ENCODE results near the gene RNF215.

Gene RNF215

DNA sequence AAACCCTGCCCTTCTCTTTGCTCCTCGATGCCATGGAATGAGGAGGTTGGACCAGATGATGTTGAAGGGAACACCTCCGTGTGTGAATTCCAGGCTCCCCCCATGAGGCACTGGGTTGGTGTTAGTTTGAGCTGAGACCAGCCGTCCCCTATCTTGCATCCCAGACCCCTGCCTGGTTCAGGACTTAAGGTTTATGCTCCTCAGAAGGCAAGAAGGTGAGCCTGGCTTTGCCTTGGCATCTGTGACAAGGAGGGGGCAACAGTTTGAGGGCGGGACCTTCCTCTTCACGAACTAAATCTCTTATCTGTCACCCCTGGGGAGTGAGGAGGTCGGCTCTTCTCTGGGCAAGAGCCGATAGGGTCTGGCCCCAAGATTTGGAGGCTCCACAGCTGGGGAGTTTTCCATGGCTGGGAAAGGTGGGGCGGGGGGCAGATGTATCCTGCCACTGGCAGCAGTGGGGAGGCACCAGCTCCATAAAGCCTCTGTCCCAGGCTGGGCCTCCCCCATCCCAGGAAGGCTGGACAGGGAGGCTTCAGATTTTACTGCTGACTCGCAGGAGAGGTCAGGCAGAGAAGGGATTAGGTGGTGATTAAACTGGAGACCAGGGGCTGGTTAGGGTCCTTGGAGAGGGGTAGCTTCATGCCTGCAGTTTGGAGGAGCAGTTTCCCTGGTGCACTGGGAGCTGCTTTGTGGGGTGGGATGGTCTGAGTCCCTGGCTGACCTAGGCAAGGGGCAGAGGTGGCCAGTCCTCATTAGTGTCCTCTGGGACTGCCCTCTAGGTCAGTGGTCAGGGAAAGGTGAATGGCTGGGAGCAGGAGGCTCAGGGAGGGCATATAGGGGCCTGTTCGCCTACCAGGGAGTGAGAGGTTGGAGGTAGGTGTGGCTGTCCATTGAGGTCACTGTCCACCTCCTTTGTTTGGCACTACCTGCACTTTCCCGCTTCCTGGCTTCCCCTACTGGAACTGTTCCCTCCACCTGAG is 10.7 kb upstream of the RNF215 start:
- no peak for DNase-seq (ENCODE audit: low spot score)
- FAIRE-seq = no peak

DNA sequence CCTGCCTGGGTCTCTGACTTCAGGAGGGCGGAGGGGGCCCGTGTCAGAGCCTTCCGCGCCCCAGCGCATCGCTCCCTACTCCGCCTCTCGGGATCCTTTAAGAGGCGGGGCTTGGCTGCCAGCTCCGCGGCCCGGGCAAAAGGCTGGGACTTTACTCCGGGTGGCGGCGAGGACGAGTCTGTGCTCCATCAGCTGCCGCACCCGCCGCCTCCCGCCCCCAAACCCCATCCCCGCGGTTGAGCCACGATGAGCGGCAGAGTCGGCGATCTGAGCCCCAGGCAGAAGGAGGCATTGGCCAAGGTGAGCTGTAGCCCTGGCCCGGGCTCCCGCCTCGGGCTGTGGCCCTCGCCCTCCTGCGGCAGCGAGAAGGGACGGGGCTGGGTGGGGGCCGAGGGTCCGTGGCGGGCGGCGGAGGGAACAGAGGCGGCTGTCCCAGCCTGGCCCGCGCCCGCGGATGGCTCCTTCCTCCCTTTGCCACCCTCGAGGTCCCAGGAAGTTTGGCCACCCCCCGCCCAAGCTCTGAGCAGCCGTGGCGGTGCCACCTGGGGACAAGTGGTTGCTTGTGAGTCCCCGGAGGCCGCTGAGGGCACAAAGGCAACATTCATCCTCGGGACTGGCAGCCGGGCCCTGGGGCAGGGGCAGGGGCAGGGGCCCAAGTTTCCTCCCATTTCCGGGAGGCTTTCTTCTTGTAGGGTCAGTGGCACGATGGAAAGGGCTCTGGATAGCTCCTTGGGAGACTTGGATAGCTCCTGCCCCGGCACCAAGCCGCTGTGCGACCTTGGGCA is 9.9 kb upstream of the RNF215 start, which contains the start of gene SEC14L2:
SEC14L2 (plus strand) TSS at position 148 of the 785 bp plus-strand sequence; CDS start at position 247, 99 bp downstream.
- FAIRE-seq = no peak

GRCh38 chr22:30393885-30394284 is 6.7 kb upstream of the RNF215 start:
- no peak for FAIRE-seq

More for the DNA sequence above, 9.9 kb upstream of the RNF215 start, which contains the start of gene SEC14L2:
- DNase-seq (ENCODE audit: low spot score) = peak; percentile 36

GRCh38 chr22:30393322-30393680 is 6.1 kb upstream of the RNF215 start:
- FAIRE-seq = no peak
- no peak for DNase-seq (ENCODE audit: low spot score)

More at GRCh38 chr22:30393885-30394284, 6.7 kb upstream of the RNF215 start:
- no peak for DNase-seq (ENCODE audit: low spot score)

DNA sequence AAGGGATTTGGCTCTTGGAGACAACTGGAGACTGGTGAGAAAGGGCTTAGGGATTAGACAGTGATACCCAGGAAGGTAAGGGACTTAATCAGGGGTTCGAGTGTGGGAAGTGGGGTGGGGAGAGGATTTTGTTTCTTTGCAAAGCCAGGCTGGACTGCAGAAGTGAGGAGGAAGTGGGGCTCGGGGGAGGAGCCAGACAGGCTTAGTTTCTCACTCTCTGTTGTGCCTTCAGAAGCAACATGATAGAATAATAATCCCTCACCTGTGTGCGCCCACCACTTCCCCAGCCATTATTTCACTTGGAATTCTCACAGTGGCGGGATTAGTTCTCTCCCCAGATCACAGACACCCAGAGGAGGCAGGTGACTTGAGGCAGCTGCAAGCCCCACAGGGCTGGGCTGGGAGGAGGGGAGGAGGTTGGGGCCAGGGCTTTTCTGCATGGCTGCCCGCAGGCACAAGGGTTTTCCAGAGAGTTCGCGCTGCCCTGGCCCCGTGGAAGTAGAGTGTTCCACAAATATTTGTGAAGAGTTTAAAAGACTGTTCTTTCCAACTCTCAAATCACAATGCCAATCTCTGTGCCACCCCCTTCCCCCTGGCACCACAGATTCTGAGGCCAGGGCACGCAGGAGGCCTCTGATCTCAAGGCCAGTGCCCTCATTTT is 5.6 kb upstream of the RNF215 start:
- FAIRE-seq (no peak), DNase-seq (ENCODE audit: low spot score) (no peak)

- FAIRE-seq = peak; percentile 40
Measured at GRCh38 chr22:30390974-30391691, 3.9 kb upstream of the RNF215 start.

GRCh38 chr22:30386608-30386959 is 627 bp downstream of the RNF215 start:
- FAIRE-seq = no peak
- no peak for DNase-seq (ENCODE audit: low spot score)

More at GRCh38 chr22:30390974-30391691, 3.9 kb upstream of the RNF215 start:
- peak; percentile 49 for DNase-seq (ENCODE audit: low spot score)

GRCh38 chr22:30385942-30386341 is 1.3 kb downstream of the RNF215 start:
- DNase-seq (ENCODE audit: low spot score) (no peak), FAIRE-seq (no peak)

GRCh38 chr22:30383061-30383460 is 4.2 kb downstream of the RNF215 start:
- DNase-seq (ENCODE audit: low spot score) = no peak
- no peak for FAIRE-seq

DNA sequence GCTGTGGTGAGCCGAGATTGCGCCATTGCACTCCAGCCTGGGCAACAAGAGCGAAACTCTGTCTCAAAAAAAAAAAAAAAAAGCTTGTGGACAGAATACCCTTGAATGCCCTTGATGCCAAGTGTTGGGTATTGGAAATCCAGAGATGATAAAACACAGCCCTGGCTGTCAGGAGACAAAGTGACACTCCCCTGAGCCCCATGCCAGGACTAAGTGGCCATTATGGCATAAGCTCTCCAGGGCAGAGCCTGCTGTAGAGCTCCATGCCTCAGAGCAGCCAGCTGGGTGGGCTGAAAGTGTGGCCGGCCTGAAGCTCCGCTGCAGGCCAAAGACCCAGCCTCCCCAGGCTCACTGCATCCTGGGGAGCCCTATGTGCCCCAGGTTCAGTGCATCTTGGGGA is 4.9 kb downstream of the RNF215 start:
- DNase-seq (ENCODE audit: low spot score) (no peak), FAIRE-seq (no peak)

DNA sequence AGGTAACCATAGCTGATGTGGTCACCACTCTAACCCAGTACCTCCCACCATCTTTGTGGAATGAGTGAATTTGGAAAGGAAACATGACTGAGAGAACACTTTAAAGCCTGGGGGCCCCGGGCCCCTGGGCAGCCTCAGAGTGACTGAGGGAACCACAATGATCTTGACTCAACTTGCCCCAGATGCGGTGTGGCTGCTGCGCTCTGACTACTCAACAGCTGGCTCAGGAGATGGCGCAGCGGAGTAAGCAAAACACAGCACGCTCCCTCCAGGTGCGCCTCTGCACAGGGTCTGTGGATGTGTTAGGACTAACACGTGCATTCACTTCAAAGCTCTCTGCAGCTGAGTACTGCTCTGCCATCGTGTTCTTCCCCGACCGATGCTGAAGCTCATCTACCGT is 5.9 kb downstream of the RNF215 start:
- DNase-seq (ENCODE audit: low spot score) (no peak), FAIRE-seq (no peak)

- FAIRE-seq (no peak), DNase-seq (ENCODE audit: low spot score) (no peak)
Measured at GRCh38 chr22:30380011-30380410, 7.2 kb downstream of the RNF215 start.

DNA sequence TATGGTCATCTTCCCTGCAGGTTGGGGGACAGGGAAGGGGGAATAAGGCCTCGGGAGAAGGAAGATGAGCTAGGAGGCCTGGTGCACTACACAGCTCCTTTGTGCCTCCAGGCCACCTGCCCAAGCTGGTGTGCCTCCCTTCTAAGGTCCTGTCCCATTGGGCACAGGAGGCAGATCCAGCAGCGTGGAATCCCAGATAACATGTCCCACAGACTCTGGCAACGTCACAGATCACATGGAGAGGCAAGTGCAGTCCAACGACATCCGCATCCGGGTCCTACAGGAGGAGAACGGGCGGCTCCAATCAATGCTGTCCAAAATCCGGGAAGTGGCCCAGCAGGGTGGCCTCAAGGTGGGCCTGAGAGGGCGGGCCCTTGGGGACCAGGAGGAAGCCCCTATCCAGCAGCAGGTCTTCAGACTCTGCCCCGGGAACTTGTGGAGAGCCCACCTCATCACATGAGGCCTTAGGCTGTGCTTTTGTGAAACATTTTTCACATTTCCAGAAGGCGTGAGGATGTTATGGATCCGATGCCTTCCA is 11.8 kb downstream of the RNF215 start:
- FAIRE-seq = no peak
- DNase-seq (ENCODE audit: low spot score) = no peak

DNA sequence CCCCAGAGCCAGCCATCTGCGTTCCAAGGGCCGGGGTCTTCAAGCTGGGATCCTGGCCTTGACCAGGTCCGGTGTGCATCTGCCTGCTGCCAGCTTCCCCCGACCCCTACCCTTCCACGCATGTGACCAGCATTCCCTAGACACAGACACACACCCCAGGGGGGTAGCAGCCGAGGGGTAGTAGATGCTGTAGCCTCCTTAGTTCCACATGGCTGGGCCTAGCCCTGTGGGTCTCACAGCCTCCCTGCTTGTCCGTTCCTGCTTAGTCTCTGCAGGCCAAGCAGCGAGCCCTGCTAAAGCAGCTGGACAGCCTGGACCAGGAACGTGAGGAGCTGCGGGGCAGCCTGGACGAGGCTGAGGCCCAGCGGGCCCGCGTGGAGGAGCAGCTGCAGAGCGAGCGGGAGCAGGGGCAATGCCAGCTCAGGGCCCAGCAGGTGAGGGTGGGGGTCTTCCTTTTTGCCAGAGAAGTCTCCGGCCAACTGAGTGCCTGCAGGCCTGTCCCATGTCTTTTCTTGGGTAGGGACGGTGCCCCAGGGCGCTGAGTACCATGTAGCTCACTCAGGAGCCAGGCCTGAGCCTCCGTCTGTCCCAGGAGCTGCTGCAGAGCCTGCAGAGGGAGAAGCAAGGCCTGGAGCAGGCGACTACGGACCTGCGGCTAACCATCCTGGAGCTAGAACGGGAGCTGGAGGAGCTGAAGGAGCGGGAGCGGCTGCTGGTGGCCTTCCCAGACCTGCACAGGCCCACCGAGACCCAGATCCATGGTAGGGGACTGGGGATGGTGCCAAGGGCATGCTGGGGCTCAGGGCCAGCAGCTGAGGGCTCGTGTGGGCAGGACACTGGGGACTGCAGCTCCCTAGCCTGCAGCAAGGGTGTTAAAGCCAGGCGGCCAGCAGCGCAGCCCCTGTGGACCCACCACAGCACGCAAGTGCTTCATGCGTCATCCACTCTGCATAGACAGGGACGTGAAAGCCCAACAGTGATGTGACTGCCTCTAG is 13.6 kb downstream of the RNF215 start:
- no peak for DNase-seq (ENCODE audit: low spot score)
- FAIRE-seq = no peak

DNA sequence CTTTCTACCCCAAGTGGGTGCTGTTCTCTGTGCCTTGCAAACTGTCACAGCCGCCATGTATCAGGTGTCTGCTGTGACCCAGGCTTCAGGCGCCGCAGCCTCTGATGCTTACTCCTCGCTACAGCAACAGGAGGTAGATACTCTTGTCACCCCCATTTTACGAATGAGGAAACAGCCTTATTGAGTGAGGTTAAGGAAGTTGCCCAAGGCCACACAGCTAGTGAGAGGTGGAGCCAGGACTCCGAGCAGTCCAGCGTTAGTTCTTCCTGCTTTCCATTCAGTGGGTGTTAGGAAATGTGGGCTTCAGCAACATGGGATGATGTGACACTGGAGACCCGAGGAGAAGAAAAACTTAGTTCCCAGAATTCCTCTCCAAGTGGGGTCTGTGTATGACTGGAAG is 14.3 kb downstream of the RNF215 start:
- FAIRE-seq = no peak

GRCh38 chr22:30371981-30372380 is 15.2 kb downstream of the RNF215 start:
- no peak for DNase-seq (ENCODE audit: low spot score)
- no peak for FAIRE-seq

More for the DNA sequence above, 14.3 kb downstream of the RNF215 start:
- DNase-seq (ENCODE audit: low spot score) = no peak

- DNase-seq (ENCODE audit: low spot score) = no peak
- no peak for FAIRE-seq
Measured at GRCh38 chr22:30371321-30371720, 15.9 kb downstream of the RNF215 start.

DNA sequence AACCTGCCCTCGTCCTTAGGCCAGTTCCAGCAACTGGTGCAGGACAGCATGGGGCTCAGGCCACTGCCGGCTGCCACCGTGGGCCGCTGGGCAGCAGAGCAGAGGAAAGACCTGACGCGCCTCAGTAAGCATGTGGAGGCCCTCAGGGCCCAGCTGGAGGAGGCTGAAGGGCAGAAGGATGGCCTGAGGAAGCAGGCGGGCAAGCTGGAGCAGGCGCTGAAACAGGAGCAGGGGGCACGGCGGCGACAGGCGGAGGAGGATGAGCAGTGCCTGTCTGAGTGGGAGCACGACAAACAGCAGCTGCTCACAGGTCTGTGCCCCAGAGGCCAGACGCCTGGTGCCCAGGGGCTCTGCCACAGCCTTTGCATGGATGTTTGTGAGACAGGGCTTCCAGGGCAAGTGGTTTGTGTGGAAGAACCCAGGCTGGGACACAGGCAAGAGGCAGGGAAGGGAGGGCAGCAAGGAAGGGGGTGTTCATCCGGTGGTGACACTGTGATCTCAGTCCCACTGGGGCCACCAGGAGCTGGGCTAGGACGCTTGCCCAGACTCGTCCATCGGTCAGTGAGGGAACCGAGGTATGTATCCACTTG is 16.5 kb downstream of the RNF215 start:
- FAIRE-seq (no peak), DNase-seq (ENCODE audit: low spot score) (no peak)

- DNase-seq (ENCODE audit: low spot score) (no peak), FAIRE-seq (no peak)
Measured at GRCh38 chr22:30368420-30368819, 18.8 kb downstream of the RNF215 start.
